CD4-positive, alpha-beta memory T cell (primary cell): ENCODE results near the gene NFATC4. TPM values are rescaled to one million over a fixed set of nuclear protein-coding genes. Genes with fewer than 3 reads are reported as not detected.
A peak's percentile ranks its signal among the peaks of the same experiment; 100 is the strongest.

ENCODE experiments used
- CTCF ChIA-PET: fragments of 350-600 bp; sonication (Branson Sonifier 250); formaldehyde crosslinking; loops from one replicate; lab custom pipeline; 2021; ENCODE audit warnings: inconsistent platforms; ENCODE audit not compliant: partially characterized antibody; lab: Charles Lee
- POLR2A ChIA-PET: fragments of 350-600 bp; sonication (Branson Sonifier 250); formaldehyde crosslinking; loops from one replicate; lab custom pipeline; 2021; ENCODE audit not compliant: partially characterized antibody; lab: Charles Lee
- DNase-seq, 5 donors: peaks; one replicate each; pipeline versions ENCODE4 v3.0.0 to v3.0.0-alpha.2; 2020 to 2022; ENCODE audit warnings: mixed read lengths in 1 of 5
- H3K27ac ChIP-seq: one replicate; pipeline ENCODE4 v1.7.0; 2013; ENCODE audit warnings: low read depth, low read length
- H3K27me3 ChIP-seq: 2 replicates; pipeline ENCODE4 v1.7.0; 2013; ENCODE audit warnings: mild to moderate bottlenecking, low read length, moderate library complexity; ENCODE audit not compliant: insufficient read depth
- H3K36me3 ChIP-seq: 2 replicates; pipeline ENCODE4 v1.7.0; 2013; ENCODE audit warnings: mild to moderate bottlenecking, low read length, moderate library complexity; ENCODE audit not compliant: insufficient read depth
- H3K4me1 ChIP-seq: 2 replicates; pipeline ENCODE4 v1.7.0; 2013; ENCODE audit warnings: mild to moderate bottlenecking, low read length, moderate library complexity; ENCODE audit not compliant: insufficient read depth
- H3K4me3 ChIP-seq, 2 donors: one replicate each; pipeline ENCODE4 v1.7.0; 2013; ENCODE audit warnings: low read length in 2 of 2, mild to moderate bottlenecking in 1 of 2
- H3K9me3 ChIP-seq, 2 donors: one replicate each; pipeline ENCODE4 v1.7.0; 2013; ENCODE audit warnings: low read length in 2 of 2, control low read depth in 1 of 2; ENCODE audit not compliant: control insufficient read depth in 1 of 2
- H3K27ac Mint-ChIP-seq, 7 donors: one replicate each; pipeline ENCODE4 v1.8.0; 2020 to 2021; ENCODE audit warnings: mixed read lengths in 7 of 7, mild to moderate bottlenecking in 6 of 7, inconsistent platforms in 3 of 7, moderate library complexity in 3 of 7
- H3K27me3 Mint-ChIP-seq, 2 donors: one replicate each; pipeline ENCODE4 v1.8.0; 2020 to 2021; ENCODE audit warnings: mixed read lengths in 2 of 2
- H3K36me3 Mint-ChIP-seq, 2 donors: one replicate each; pipeline ENCODE4 v1.8.0; 2020 to 2021; ENCODE audit warnings: mixed read lengths in 2 of 2, inconsistent platforms in 1 of 2, mild to moderate bottlenecking in 1 of 2
- H3K4me1 Mint-ChIP-seq, 4 donors: one replicate each; pipeline ENCODE4 v1.8.0; 2020 to 2021; ENCODE audit warnings: mixed read lengths in 4 of 4, mild to moderate bottlenecking in 1 of 4
- H3K4me3 Mint-ChIP-seq, 8 donors: one replicate each; pipeline ENCODE4 v1.8.0; 2020 to 2021; ENCODE audit warnings: mixed read lengths in 8 of 8, mild to moderate bottlenecking in 7 of 8, moderate library complexity in 6 of 8, inconsistent platforms in 3 of 8
- H3K9me3 Mint-ChIP-seq, 8 donors: one replicate each; pipeline ENCODE4 v1.8.0; 2020 to 2021; ENCODE audit warnings: mixed read lengths in 8 of 8, mild to moderate bottlenecking in 5 of 8, inconsistent platforms in 3 of 8, moderate library complexity in 1 of 8
- intact Hi-C: fragments of 100-400 bp; cut with micrococcal nuclease; formaldehyde crosslinking; loops from one replicate; pipeline ENCODE4 v1.15.1; 2023
- polyA plus RNA-seq, 2 donors: library from polyadenylated mRNA; unstranded; fragments of 300-500 nt; fragmentation: Illumina TruSeq; gene quantifications; one replicate each; pipeline ENCODE4 v1.2.3, GENCODE V29; 2021
- total RNA-seq, 2 experiments: library from RNA; stranded (reverse); gene quantifications; one replicate each; pipeline ENCODE4 v1.2.3, GENCODE V29; 2021

Gene NFATC4
- total and polyA plus RNA-seq, 4 experiments from 2014 or later, result not detected

GRCh38 chr14:24365600-24366412 lies 2.2 kb upstream of the NFATC4 start:
- Mint-ChIP-seq H3K27me3 (peaks cover 33 to 43% of the 10 kb centered on the region in 2 donors), H3K36me3 (no peaks in the 10 kb centered on the region), H3K27ac (peak overlapping the region in 3 of 7 donors; percentile 42 to 57 (median 55)), H3K4me1 (peaks cover 15 to 31% (median 22%) of the 10 kb centered on the region in 4 donors), H3K4me3 (peak overlapping the region; percentile 50 to 84 (median 75)), H3K9me3 (peaks cover 0 to 1% (median 0%) of the 10 kb centered on the region in 8 donors)
- CTCF ChIA-PET, result interaction anchor here (0.8 to 2.3 kb wide), 10 partner anchors 8 to 76 kb away, joined by 3 to 41 read pairs (median 4); partner anchors contain the start of genes CIDEB, KHNYN and RIPK3
- Histone ChIP-seq H3K9me3 (no peaks in the 10 kb centered on the region), H3K4me3 (no peak overlapping the region), H3K27me3 (peaks cover 29% of the 10 kb centered on the region), H3K27ac (no peak overlapping the region), H3K36me3 (no peaks in the 10 kb centered on the region), H3K4me1 (peaks cover 35% of the 10 kb centered on the region)
- DNase-seq, result peak in 4 of 5 donors; percentile 31 to 61 (median 44)
- POLR2A ChIA-PET, result interaction anchor here (0.8 to 2.3 kb wide), 2 partner anchors 65 to 76 kb away, joined by 3 to 29 read pairs; partner anchors contain the start of genes CBLN3 and KHNYN
- intact Hi-C loops, result loop anchor here (1.0 to 10.0 kb wide), 2 partner anchors 65 to 309 kb away; no protein-coding TSS in a partner anchor

- peaks cover 33 to 40% of the 10 kb centered on the region in 2 donors for H3K27me3 Mint-ChIP-seq
Measured at GRCh38 chr14:24366413-24366720, 1.6 kb upstream of the NFATC4 start.

DNA sequence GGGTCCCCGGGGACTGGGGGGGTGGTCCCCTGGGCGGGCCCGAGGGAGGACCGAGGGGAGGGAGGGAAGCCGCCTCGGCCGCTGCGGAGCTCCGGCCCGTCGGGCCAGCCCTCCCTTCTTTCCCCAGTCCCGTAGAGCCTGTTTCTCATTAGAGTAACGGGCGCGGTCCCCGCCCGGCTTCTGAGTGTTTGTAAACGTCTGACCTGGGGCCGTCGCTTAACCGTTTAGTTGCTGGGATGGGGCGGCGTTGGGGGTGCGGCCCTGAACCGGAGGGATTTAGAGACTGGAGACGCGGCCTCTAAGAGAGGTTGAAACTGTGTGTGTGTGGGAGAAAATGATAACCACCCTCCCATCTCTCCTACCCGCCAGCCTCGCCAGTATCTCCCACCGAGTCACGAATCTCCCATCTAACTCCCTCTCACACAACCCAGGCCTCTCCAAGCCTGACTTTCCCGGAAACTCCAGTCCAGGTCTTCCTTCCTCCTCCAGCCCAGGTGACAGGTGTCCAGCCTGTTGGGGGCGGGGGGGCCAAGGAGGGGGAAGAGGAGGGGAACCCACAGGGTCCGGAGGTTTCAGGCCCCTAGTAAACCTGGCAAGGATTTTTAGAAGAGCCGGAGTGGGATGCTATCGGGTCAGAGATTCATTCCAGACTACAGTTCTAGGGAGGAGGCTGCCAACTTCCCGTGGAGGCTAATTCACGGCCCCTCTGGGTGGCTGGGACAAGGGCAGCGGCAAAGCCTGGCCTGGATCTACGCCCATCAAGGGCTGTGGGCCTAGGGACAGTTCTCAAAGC lies 1.1 kb upstream of the NFATC4 start:
- intact Hi-C loops, result loop anchor here (10.0 kb wide), 1 partner anchor 308 kb away; no protein-coding TSS in a partner anchor
- Mint-ChIP-seq H3K9me3 (no peaks in the 10 kb centered on the region), H3K4me1 (peaks cover 15 to 31% (median 22%) of the 10 kb centered on the region in 4 donors), H3K27ac (peak overlapping the region in 2 of 7 donors; percentile 53 to 81), H3K4me3 (peak overlapping the region; percentile 68 to 87 (median 80)), H3K36me3 (no peaks in the 10 kb centered on the region), H3K27me3 (peaks cover 31 to 34% of the 10 kb centered on the region in 2 donors)
- H3K4me3 ChIP-seq, result no peak overlapping the region
- no peak overlapping the region for H3K27ac ChIP-seq
- no peaks in the 10 kb centered on the region for H3K36me3 ChIP-seq
- peaks cover 29% of the 10 kb centered on the region for H3K27me3 ChIP-seq
- H3K9me3 ChIP-seq, result no peaks in the 10 kb centered on the region
- H3K4me1 ChIP-seq, result peaks cover 35% of the 10 kb centered on the region
- peak in 3 of 5 donors; percentile 16 to 22 (median 21) for DNase-seq
- ChIA-PET CTCF (interaction anchor here (0.9 to 2.3 kb wide), 4 partner anchors 9 to 69 kb away, joined by 3 to 41 read pairs (median 10); partner anchors contain the start of gene KHNYN), POLR2A (interaction anchor here (0.9 to 2.3 kb wide), 2 partner anchors 28 to 64 kb away, joined by 3 to 29 read pairs; partner anchors contain the start of genes CBLN3 and KHNYN)

More at GRCh38 chr14:24366413-24366720, 1.6 kb upstream of the NFATC4 start:
- POLR2A ChIA-PET, result interaction anchor here (0.9 to 2.3 kb wide), 2 partner anchors 28 to 64 kb away, joined by 3 to 29 read pairs; partner anchors contain the start of genes CBLN3 and KHNYN
- DNase-seq, result peak in 1 of 5 donors; percentile 4
- Mint-ChIP-seq H3K4me1 (peaks cover 15 to 31% (median 22%) of the 10 kb centered on the region in 4 donors), H3K9me3 (no peaks in the 10 kb centered on the region), H3K27ac (no peak overlapping the region), H3K4me3 (peak overlapping the region in 5 of 8 donors; percentile 21 to 84 (median 81)), H3K36me3 (no peaks in the 10 kb centered on the region)
- CTCF ChIA-PET, result interaction anchor here (0.9 to 2.3 kb wide), 6 partner anchors 9 to 70 kb away, joined by 3 to 41 read pairs (median 6); partner anchors contain the start of genes CIDEB and KHNYN
- peaks cover 29% of the 10 kb centered on the region for H3K27me3 ChIP-seq
- H3K4me1 ChIP-seq, result peaks cover 35% of the 10 kb centered on the region
- H3K9me3 ChIP-seq, result no peaks in the 10 kb centered on the region
- no peak overlapping the region for H3K4me3 ChIP-seq
- H3K36me3 ChIP-seq, result no peaks in the 10 kb centered on the region
- intact Hi-C loops, result loop anchor here (10.0 kb wide), 1 partner anchor 308 kb away; no protein-coding TSS in a partner anchor
- H3K27ac ChIP-seq, result no peak overlapping the region

- Mint-ChIP-seq H3K27me3 (peaks cover 30 to 31% of the 10 kb centered on the region in 2 donors), H3K9me3 (no peaks in the 10 kb centered on the region), H3K4me3 (peak overlapping the region in 7 of 8 donors; percentile 15 to 87 (median 48)), H3K4me1 (peaks cover 15 to 31% (median 22%) of the 10 kb centered on the region in 4 donors), H3K36me3 (no peaks in the 10 kb centered on the region), H3K27ac (peak overlapping the region in 1 of 7 donors; percentile 68)
- ChIA-PET CTCF (interaction anchor here (1.1 kb wide), 1 partner anchor 63 kb away, joined by 5 read pairs; no protein-coding TSS in a partner anchor), POLR2A (no interaction called here)
- no peak for DNase-seq
- intact Hi-C loops, result loop anchor here (10.0 kb wide), 1 partner anchor 307 kb away; no protein-coding TSS in a partner anchor
- Histone ChIP-seq H3K27me3 (peaks cover 29% of the 10 kb centered on the region), H3K36me3 (no peaks in the 10 kb centered on the region), H3K4me1 (peaks cover 35% of the 10 kb centered on the region), H3K9me3 (no peaks in the 10 kb centered on the region), H3K4me3 (no peak overlapping the region), H3K27ac (no peak overlapping the region)
Measured at GRCh38 chr14:24368212-24368561, 203 bp downstream of the NFATC4 start.

GRCh38 chr14:24368562-24369252 lies 723 bp downstream of the NFATC4 start:
- Mint-ChIP-seq H3K4me1 (peaks cover 15 to 31% (median 22%) of the 10 kb centered on the region in 4 donors), H3K4me3 (peak overlapping the region in 7 of 8 donors; percentile 43 to 64 (median 49)), H3K27ac (peak overlapping the region in 3 of 7 donors; percentile 30 to 68 (median 48)), H3K27me3 (peaks cover 29 to 30% of the 10 kb centered on the region in 2 donors), H3K9me3 (no peaks in the 10 kb centered on the region), H3K36me3 (no peaks in the 10 kb centered on the region)
- Histone ChIP-seq H3K4me3 (no peak overlapping the region), H3K4me1 (peaks cover 35% of the 10 kb centered on the region), H3K27me3 (peaks cover 29% of the 10 kb centered on the region), H3K27ac (no peak overlapping the region), H3K9me3 (no peaks in the 10 kb centered on the region), H3K36me3 (no peaks in the 10 kb centered on the region)
- peak in 4 of 5 donors; percentile 12 to 64 (median 18) for DNase-seq
- CTCF ChIA-PET, result interaction anchor here (1.1 kb wide), 1 partner anchor 63 kb away, joined by 5 read pairs; no protein-coding TSS in a partner anchor
- POLR2A ChIA-PET, result no interaction called here
- intact Hi-C loops, result loop anchor here (10.0 kb wide), 1 partner anchor 306 kb away; no protein-coding TSS in a partner anchor

GRCh38 chr14:24369463-24369862 lies 1.5 kb downstream of the NFATC4 start:
- Mint-ChIP-seq H3K4me3 (peak overlapping the region in 5 of 8 donors; percentile 6 to 64 (median 48)), H3K9me3 (no peaks in the 10 kb centered on the region), H3K27me3 (peaks cover 29 to 32% of the 10 kb centered on the region in 2 donors), H3K27ac (no peak overlapping the region), H3K36me3 (no peaks in the 10 kb centered on the region), H3K4me1 (peaks cover 15 to 31% (median 22%) of the 10 kb centered on the region in 4 donors)
- ChIA-PET CTCF (interaction anchor here (1.0 kb wide), 1 partner anchor 68 kb away, joined by 3 read pairs; no protein-coding TSS in a partner anchor), POLR2A (no interaction called here)
- H3K9me3 ChIP-seq, result no peaks in the 10 kb centered on the region
- intact Hi-C loops, result loop anchor here (10.0 kb wide), 1 partner anchor 305 kb away; no protein-coding TSS in a partner anchor
- H3K36me3 ChIP-seq, result no peaks in the 10 kb centered on the region
- H3K27ac ChIP-seq, result no peak overlapping the region
- peaks cover 29% of the 10 kb centered on the region for H3K27me3 ChIP-seq
- no peak for DNase-seq
- H3K4me3 ChIP-seq, result no peak overlapping the region
- peaks cover 35% of the 10 kb centered on the region for H3K4me1 ChIP-seq
